Measurements from ENCODE around the gene MAP3K14. TPM values are rescaled to one million over a fixed set of nuclear protein-coding genes. Genes with fewer than 3 reads are reported as not detected.

The MAP3K14 gene
- total RNA-seq, 1 experiment from 2014 or later, result 10.0 TPM

DNA sequence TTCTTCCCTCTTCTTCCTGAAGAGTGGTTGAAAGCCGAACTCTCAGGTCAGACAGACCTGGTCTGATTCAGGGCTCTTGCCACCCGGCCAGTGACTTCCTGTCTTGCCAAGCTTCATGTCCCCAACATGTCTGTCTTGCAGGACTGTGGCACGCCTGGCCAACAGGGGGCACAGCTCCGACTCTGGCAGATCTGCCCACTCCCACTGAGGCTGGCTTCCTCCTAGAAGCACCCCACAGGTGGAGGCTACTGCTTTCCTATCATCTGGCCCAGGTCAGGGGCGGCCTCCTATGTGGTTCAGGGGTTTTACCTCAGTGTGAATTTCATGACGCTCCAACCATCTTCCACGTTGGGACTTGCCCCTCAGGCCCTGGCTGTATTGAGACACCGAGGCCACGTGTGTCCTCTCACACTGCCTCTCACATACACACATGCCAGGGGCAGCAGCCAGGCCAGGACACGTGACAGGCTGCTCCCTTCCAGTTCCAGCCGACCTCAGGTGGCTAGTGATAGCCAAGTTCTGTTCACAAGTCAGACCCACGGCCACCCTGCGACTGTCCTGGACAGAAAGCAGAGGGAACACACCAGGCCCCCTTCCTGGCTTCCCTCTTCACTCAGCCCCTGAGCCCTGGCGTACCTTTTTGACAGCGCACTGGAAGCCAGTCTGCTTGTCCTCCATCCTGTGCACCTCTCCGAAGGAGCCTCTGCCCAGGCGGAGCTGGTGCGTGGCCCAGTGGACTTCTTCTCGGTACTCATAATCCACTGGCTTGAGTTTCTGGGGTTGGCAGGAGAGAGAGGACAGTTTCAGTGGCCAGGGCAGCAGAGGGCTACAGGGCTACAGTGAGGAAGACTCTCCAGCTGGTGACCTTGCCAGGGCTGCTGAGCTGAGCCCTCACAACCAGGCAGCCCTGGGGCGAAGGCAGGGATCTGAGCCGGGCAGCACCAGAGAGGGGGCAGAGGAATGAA, 32.4 kb downstream of the MAP3K14 start:
- no peak overlapping the region for H3K4me3 Mint-ChIP-seq (ENCODE audit: unreplicated experiment)
- POLR2A ChIA-PET, result no interaction called here
- Histone ChIP-seq H3K9me3 (no peaks in the 10 kb centered on the region), H3K36me3 (ENCODE audit: control insufficient read depth, insufficient read depth, low read length) (peaks cover 4% of the 10 kb centered on the region), H3K27me3 (replicated peaks; ENCODE audit: control insufficient read depth, insufficient read depth, low read length) (no peaks in the 10 kb centered on the region), H3K4me3 (ENCODE audit: low read depth, low read length) (no peak overlapping the region), H3K4me1 (peaks cover 11% of the 10 kb centered on the region)
- CTCF ChIA-PET, result interaction anchor here (0.6 to 1.6 kb wide), 3 partner anchors 32 to 149 kb away, joined by 3 to 7 read pairs (median 4); partner anchors contain the start of genes ACBD4 and MAP3K14
- intact Hi-C loops (cut with micrococcal nuclease; ENCODE audit: unreplicated experiment), result no loop called here
- no peaks in the 10 kb centered on the region for H3K9me3 Mint-ChIP-seq (ENCODE audit: unreplicated experiment)
- H3K36me3 Mint-ChIP-seq (ENCODE audit: insufficient read depth, unreplicated experiment), result peaks cover 37% of the 10 kb centered on the region
- H3K4me1 Mint-ChIP-seq (ENCODE audit: low read depth, unreplicated experiment), result no peaks in the 10 kb centered on the region
- no TSS peak for BruUV-seq (replicated peaks)
- H3K27me3 Mint-ChIP-seq (ENCODE audit: insufficient read depth, unreplicated experiment), result no peaks in the 10 kb centered on the region
- TF ChIP-seq, protein P1, sequence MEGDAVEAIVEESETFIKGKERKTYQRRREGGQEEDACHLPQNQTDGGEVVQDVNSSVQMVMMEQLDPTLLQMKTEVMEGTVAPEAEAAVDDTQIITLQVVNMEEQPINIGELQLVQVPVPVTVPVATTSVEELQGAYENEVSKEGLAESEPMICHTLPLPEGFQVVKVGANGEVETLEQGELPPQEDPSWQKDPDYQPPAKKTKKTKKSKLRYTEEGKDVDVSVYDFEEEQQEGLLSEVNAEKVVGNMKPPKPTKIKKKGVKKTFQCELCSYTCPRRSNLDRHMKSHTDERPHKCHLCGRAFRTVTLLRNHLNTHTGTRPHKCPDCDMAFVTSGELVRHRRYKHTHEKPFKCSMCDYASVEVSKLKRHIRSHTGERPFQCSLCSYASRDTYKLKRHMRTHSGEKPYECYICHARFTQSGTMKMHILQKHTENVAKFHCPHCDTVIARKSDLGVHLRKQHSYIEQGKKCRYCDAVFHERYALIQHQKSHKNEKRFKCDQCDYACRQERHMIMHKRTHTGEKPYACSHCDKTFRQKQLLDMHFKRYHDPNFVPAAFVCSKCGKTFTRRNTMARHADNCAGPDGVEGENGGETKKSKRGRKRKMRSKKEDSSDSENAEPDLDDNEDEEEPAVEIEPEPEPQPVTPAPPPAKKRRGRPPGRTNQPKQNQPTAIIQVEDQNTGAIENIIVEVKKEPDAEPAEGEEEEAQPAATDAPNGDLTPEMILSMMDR (IDR thresholded peaks at IDR 0.05; ENCODE audit: insufficient read depth in 1 of 2, low read depth in 1 of 2, low read length in 1 of 2, severe bottlenecking in 1 of 2, unreplicated experiment in 1 of 2), result no peak
- H3K27ac Mint-ChIP-seq (ENCODE audit: unreplicated experiment), result no peak overlapping the region
- DNase-seq, result peak in 1 of 2 experiments; percentile 33

- Mint-ChIP-seq H3K27me3 (ENCODE audit: insufficient read depth, unreplicated experiment) (no peaks in the 10 kb centered on the region), H3K9me3 (ENCODE audit: unreplicated experiment) (no peaks in the 10 kb centered on the region), H3K27ac (ENCODE audit: unreplicated experiment) (no peak overlapping the region), H3K36me3 (ENCODE audit: insufficient read depth, unreplicated experiment) (peaks cover 41% of the 10 kb centered on the region), H3K4me3 (ENCODE audit: unreplicated experiment) (no peak overlapping the region), H3K4me1 (ENCODE audit: low read depth, unreplicated experiment) (no peaks in the 10 kb centered on the region)
- Histone ChIP-seq H3K36me3 (ENCODE audit: control insufficient read depth, insufficient read depth, low read length) (peaks cover 4% of the 10 kb centered on the region), H3K4me3 (ENCODE audit: low read depth, low read length) (no peak overlapping the region), H3K4me1 (peaks cover 10% of the 10 kb centered on the region), H3K27me3 (replicated peaks; ENCODE audit: control insufficient read depth, insufficient read depth, low read length) (no peaks in the 10 kb centered on the region), H3K9me3 (no peaks in the 10 kb centered on the region)
- ChIA-PET POLR2A (no interaction called here), CTCF (interaction anchor here (0.6 to 1.6 kb wide), 2 partner anchors 33 to 36 kb away, joined by 3 to 7 read pairs; partner anchors contain the start of gene MAP3K14)
- intact Hi-C loops (cut with micrococcal nuclease; ENCODE audit: unreplicated experiment), result no loop called here
- TF ChIP-seq, protein P1 (IDR thresholded peaks at IDR 0.05; ENCODE audit: insufficient read depth in 1 of 2, low read depth in 1 of 2, low read length in 1 of 2, severe bottlenecking in 1 of 2, unreplicated experiment in 1 of 2), result no peak
- no TSS peak for BruUV-seq (replicated peaks)
- DNase-seq, result no peak
Observed at GRCh38 chr17:45283711-45284110, 33.1 kb downstream of the MAP3K14 start.

- Mint-ChIP-seq H3K4me3 (ENCODE audit: unreplicated experiment) (no peak overlapping the region), H3K9me3 (ENCODE audit: unreplicated experiment) (no peaks in the 10 kb centered on the region), H3K36me3 (ENCODE audit: insufficient read depth, unreplicated experiment) (peaks cover 43% of the 10 kb centered on the region), H3K27me3 (ENCODE audit: insufficient read depth, unreplicated experiment) (no peaks in the 10 kb centered on the region), H3K27ac (ENCODE audit: unreplicated experiment) (no peak overlapping the region), H3K4me1 (ENCODE audit: low read depth, unreplicated experiment) (peaks cover 2% of the 10 kb centered on the region)
- peaks cover 9% of the 10 kb centered on the region for H3K4me1 ChIP-seq
- no peaks in the 10 kb centered on the region for H3K9me3 ChIP-seq
- POLR2A ChIA-PET, result interaction anchor here (0.5 kb wide), 1 partner anchor 134 kb away, joined by 10 read pairs; no protein-coding TSS in a partner anchor
- no peak for DNase-seq
- no TSS peak for BruUV-seq (replicated peaks)
- TF ChIP-seq, protein P1 (IDR thresholded peaks at IDR 0.05; ENCODE audit: insufficient read depth in 1 of 2, low read depth in 1 of 2, low read length in 1 of 2, severe bottlenecking in 1 of 2, unreplicated experiment in 1 of 2), result no peak
- intact Hi-C loops (cut with micrococcal nuclease; ENCODE audit: unreplicated experiment), result no loop called here
- H3K27me3 ChIP-seq (replicated peaks; ENCODE audit: control insufficient read depth, insufficient read depth, low read length), result no peaks in the 10 kb centered on the region
- CTCF ChIA-PET, result interaction anchor here (0.7 to 1.6 kb wide), 2 partner anchors 34 to 91 kb away, joined by 4 to 7 read pairs; partner anchors contain the start of gene MAP3K14
- no peak overlapping the region for H3K4me3 ChIP-seq (ENCODE audit: low read depth, low read length)
- H3K36me3 ChIP-seq (ENCODE audit: control insufficient read depth, insufficient read depth, low read length), result peaks cover 4% of the 10 kb centered on the region
Observed at GRCh38 chr17:45282683-45283644, 33.9 kb downstream of the MAP3K14 start.

All from Caco-2 (cell line).